H1 (cell line): ENCODE measurements around the gene DNAJC21. TPM values are rescaled to one million over a fixed set of nuclear protein-coding genes. Genes with fewer than 3 reads are reported as not detected.
A peak's percentile ranks its signal among the peaks of the same experiment; 100 is the strongest.

Source experiments
- CTCF ChIA-PET: fragments of 300-600 bp; sonication (Branson Sonifier 250); formaldehyde crosslinking; loops from one replicate; lab custom pipeline; 2021; ENCODE audit not compliant: partially characterized antibody; lab: Charles Lee
- POLR2A ChIA-PET: fragments of 300-600 bp; sonication (Branson Sonifier 250); formaldehyde crosslinking; loops from one replicate; lab custom pipeline; 2021; ENCODE audit warnings: inconsistent platforms; ENCODE audit not compliant: partially characterized antibody; lab: Charles Lee
- DNase-seq, 2 experiments: peaks; one replicate each; pipeline versions ENCODE4 v3.0.0 to v3.0.0-alpha.2; 2010 to 2022; ENCODE audit warnings: low spot score in 2 of 2, low read depth in 1 of 2, mixed read lengths in 1 of 2
- FAIRE-seq: peaks from 2 replicates; lab custom pipeline; 2011; peaks lifted over from hg19 to GRCh38; lab: Jason Lieb, UNC
- H2AFZ ChIP-seq: 2 replicates; pipeline ENCODE4 v1.8.1; 2012; ENCODE audit warnings: low read length, inconsistent platforms
- H2AK5ac ChIP-seq: 2 replicates; pipeline ENCODE4 v1.6.1; 2013; ENCODE audit warnings: low read depth, low read length
- H2BK120ac ChIP-seq: replicated peaks from 2 replicates; pipeline ENCODE3; 2013; ENCODE audit warnings: low read depth, low read length, inconsistent platforms
- H2BK12ac ChIP-seq: 2 replicates; pipeline ENCODE4 v1.6.1; 2013; ENCODE audit warnings: low read depth, low read length
- H2BK15ac ChIP-seq: 2 replicates; pipeline ENCODE4 v1.6.1; 2013; ENCODE audit warnings: low read length
- H2BK20ac ChIP-seq: 2 replicates; pipeline ENCODE4 v1.6.1; 2013; ENCODE audit warnings: low read length
- H2BK5ac ChIP-seq: 2 replicates; pipeline ENCODE4 v1.6.1; 2013; ENCODE audit warnings: low read depth, low read length
- H3K14ac ChIP-seq: 2 replicates; pipeline ENCODE4 v1.6.1; 2013; ENCODE audit warnings: inconsistent platforms; ENCODE audit not compliant: insufficient read length
- H3K18ac ChIP-seq: 2 replicates; pipeline ENCODE4 v1.6.1; 2013; ENCODE audit warnings: low read length; ENCODE audit errors: extremely low read depth
- H3K23ac ChIP-seq: 2 replicates; pipeline ENCODE4 v1.6.1; 2013; ENCODE audit warnings: inconsistent platforms; ENCODE audit not compliant: insufficient read length
- H3K23me2 ChIP-seq: 2 replicates; pipeline ENCODE4 v1.6.1; 2013; ENCODE audit warnings: low read depth, low read length
- H3K27ac ChIP-seq: 2 replicates; pipeline ENCODE4 v1.6.1; 2011; ENCODE audit warnings: low read depth, low read length, inconsistent platforms
- H3K27me3 ChIP-seq, 4 experiments: replicated peaks in 1 of 4; 1 replicate in 1 of 4; 2 replicates in 3 of 4; pipeline versions ENCODE4 v1.6.1 to v1.8.1; 2011 to 2013; ENCODE audit warnings: low read length in 3 of 4, mild to moderate bottlenecking in 3 of 4, inconsistent platforms in 2 of 4, mixed read lengths in 2 of 4, moderate library complexity in 1 of 4; ENCODE audit not compliant: control insufficient read depth in 3 of 4, insufficient read depth in 3 of 4; ENCODE audit errors: extremely low read depth in 1 of 4
- H3K36me3 ChIP-seq, 4 experiments: 2 replicates each; pipeline versions ENCODE4 v1.6.1 to v1.8.1; 2011 to 2013; ENCODE audit warnings: mild to moderate bottlenecking in 4 of 4, low read length in 3 of 4, moderate library complexity in 2 of 4, control low read depth in 1 of 4, inconsistent platforms in 1 of 4; ENCODE audit not compliant: insufficient read depth in 4 of 4, control insufficient read depth in 2 of 4
- H3K4ac ChIP-seq: replicated peaks from 2 replicates; pipeline ENCODE3; 2013; ENCODE audit warnings: low read length, low read depth, mixed read lengths, inconsistent platforms; ENCODE audit not compliant: insufficient read length
- H3K4me1 ChIP-seq, 4 experiments: replicated peaks in 1 of 4; 1 replicate in 1 of 4; 2 replicates in 3 of 4; pipeline versions ENCODE4 v1.6.1 to v1.8.1; 2011 to 2013; ENCODE audit warnings: low read length in 3 of 4, inconsistent platforms in 2 of 4, mixed read lengths in 1 of 4; ENCODE audit not compliant: insufficient read depth in 4 of 4, control insufficient read depth in 3 of 4
- H3K4me2 ChIP-seq, 2 experiments: 2 replicates each; pipeline versions ENCODE4 v1.6.1 to v1.8.1; 2011 to 2013; ENCODE audit warnings: low read depth in 2 of 2, low read length in 2 of 2, control low read depth in 1 of 2, inconsistent platforms in 1 of 2, mild to moderate bottlenecking in 1 of 2; ENCODE audit not compliant: insufficient read depth in 1 of 2
- H3K4me3 ChIP-seq, 4 experiments: fragments of 200-600, 300-600 bp in 1 of 4; sonication (generic), shearing (Covaris generic), sonication (Bioruptor Twin) in 1 of 4; 2 replicates each; pipeline versions ENCODE4 v1.5.1 to v1.8.1; 2011 to 2016; ENCODE audit warnings: low read length in 4 of 4, low read depth in 3 of 4, control low read depth in 2 of 4, inconsistent platforms in 2 of 4, mild to moderate bottlenecking in 2 of 4, mixed read lengths in 1 of 4, moderate library complexity in 1 of 4; ENCODE audit not compliant: insufficient read depth in 2 of 4; ENCODE audit errors: extremely low read depth in 1 of 4
- H3K56ac ChIP-seq: replicated peaks from 2 replicates; pipeline ENCODE3; 2013; ENCODE audit warnings: low read depth, mild to moderate bottlenecking, mixed read lengths, low read length, inconsistent platforms; ENCODE audit not compliant: insufficient read length
- H3K79me1 ChIP-seq: 2 replicates; pipeline ENCODE4 v1.6.1; 2013; ENCODE audit warnings: low read depth, low read length, control low read depth
- H3K79me2 ChIP-seq, 2 experiments: 2 replicates each; pipeline versions ENCODE4 v1.6.1 to v1.8.1; 2012 to 2013; ENCODE audit warnings: low read length in 2 of 2, mild to moderate bottlenecking in 2 of 2, inconsistent platforms in 1 of 2; ENCODE audit not compliant: insufficient read depth in 2 of 2, control insufficient read depth in 1 of 2
- H3K9ac ChIP-seq, 4 experiments: replicated peaks in 1 of 4; 1 replicate in 1 of 4; 2 replicates in 3 of 4; pipeline versions ENCODE4 v1.6.1 to v1.8.1; 2011 to 2013; ENCODE audit warnings: low read depth in 3 of 4, low read length in 3 of 4, control low read depth in 2 of 4, mild to moderate bottlenecking in 2 of 4, moderate library complexity in 2 of 4, inconsistent platforms in 1 of 4; ENCODE audit errors: extremely low read depth in 1 of 4
- H3K9me3 ChIP-seq, 2 experiments: 2 replicates each; pipeline versions ENCODE4 v1.6.1 to v1.8.1; 2012 to 2013; ENCODE audit warnings: mild to moderate bottlenecking in 2 of 2, moderate library complexity in 2 of 2, control low read depth in 1 of 2, inconsistent platforms in 1 of 2, low read depth in 1 of 2, low read length in 1 of 2, mixed read lengths in 1 of 2; ENCODE audit not compliant: insufficient read depth in 2 of 2
- H4K20me1 ChIP-seq, 2 experiments: replicated peaks in 1 of 2; 2 replicates each; pipeline versions ENCODE3 to v1.8.1; 2011 to 2013; ENCODE audit warnings: inconsistent platforms in 2 of 2, low read length in 2 of 2, mild to moderate bottlenecking in 1 of 2; ENCODE audit not compliant: insufficient read depth in 2 of 2, control insufficient read depth in 1 of 2
- H4K5ac ChIP-seq: 2 replicates; pipeline ENCODE4 v1.6.1; 2013; ENCODE audit warnings: low read length, low read depth, mixed read lengths, inconsistent platforms; ENCODE audit not compliant: insufficient read length
- H4K8ac ChIP-seq: 2 replicates; pipeline ENCODE4 v1.8.0; 2013; ENCODE audit warnings: mild to moderate bottlenecking, moderate library complexity, low read length, inconsistent platforms; ENCODE audit not compliant: insufficient read depth; ENCODE audit errors: extremely low read depth
- H4K91ac ChIP-seq: replicated peaks from 2 replicates; pipeline ENCODE3; 2013; ENCODE audit warnings: low read length, mixed read lengths, inconsistent platforms; ENCODE audit not compliant: insufficient read length
- CHD1 ChIP-seq: IDR thresholded peaks from 2 replicates; pipeline ENCODE4 v1.6.1; 2012; ENCODE audit warnings: low read depth, low read length, improper control_type of control experiment
- MAX ChIP-seq: IDR thresholded peaks from 2 replicates; pipeline ENCODE4 v1.6.1; 2012; ENCODE audit warnings: inconsistent platforms
- RBBP5 ChIP-seq: IDR thresholded peaks from 2 replicates; pipeline ENCODE4 v1.7.1; 2012; ENCODE audit warnings: low read depth, mild to moderate bottlenecking, inconsistent platforms, low read length, moderate library complexity, borderline replicate concordance
- SP1 ChIP-seq: IDR thresholded peaks from 2 replicates; pipeline ENCODE4 v1.6.1; 2011; ENCODE audit warnings: low read depth, low read length
- SRF ChIP-seq: IDR thresholded peaks from 2 replicates; pipeline ENCODE4 v1.6.1; 2011; ENCODE audit warnings: mild to moderate bottlenecking, low read depth, low read length, moderate library complexity
- TCF12 ChIP-seq: IDR thresholded peaks from 2 replicates; pipeline ENCODE4 v1.6.1; 2011; ENCODE audit warnings: low read depth, mild to moderate bottlenecking, low read length
- WGBS, 2 experiments: shearing (Covaris generic) in 1 of 2; methylation state at CpG; one replicate each; pipeline versions ENCODE4 v1.1.6 to v1.1.7; 2013 to 2015; ENCODE audit warnings: low lambda C conversion rate in 2 of 2, mixed read lengths in 2 of 2, inconsistent platforms in 1 of 2, low coverage in 1 of 2, missing lambda C conversion rate in 1 of 2; ENCODE audit not compliant: insufficient replicate concordance in 2 of 2, insufficient coverage in 1 of 2, insufficient read length in 1 of 2; ENCODE audit errors: extremely low coverage in 1 of 2, missing lambda C conversion rate in 1 of 2; 5-methylcytosine and 5-hydroxymethylcytosine counted together
- polyA plus RNA-seq, 7 experiments: library from polyadenylated mRNA; depleted of rRNA in 3 of 7; stranded (reverse) in 5 of 7; unstranded in 2 of 7; fragments of >200 nt in 5 of 7; fragments of 200-250 nt in 2 of 7; gene quantifications; 1 replicate in 5 of 7; 2 replicates in 1 of 7; 4 replicates in 1 of 7; pipeline versions ENCODE4 v1.2.1 to v1.2.3, GENCODE V29; 2011 to 2013; ENCODE audit warnings: missing spikeins in 2 of 7, mixed read lengths in 2 of 7
- total RNA-seq: library from RNA; stranded (reverse); fragmentation: NEBNext Ultra II Directional; extraction: Animal tissue kit (Norgen Biotek cat#: 25700); gene quantifications from 2 replicates; pipeline ENCODE4 v1.2.1, GENCODE V29; 2021

DNAJC21 gene
- total and polyA plus RNA-seq, 2 of the 8 experiments (the other 6 are each of a cell fraction or from before 2014, with no cell fraction given) = 5.1 to 47.5 TPM

- Histone ChIP-seq H3K4ac (no peak overlapping the region), H3K36me3 (peaks cover 14 to 41% (median 29%) of the 10 kb centered on the region in 4 experiments), H2AFZ (no peak overlapping the region), H4K8ac (no peak overlapping the region), H4K5ac (no peak overlapping the region), H3K18ac (no peak overlapping the region), H2BK20ac (no peak overlapping the region), H2BK5ac (no peak overlapping the region), H2BK120ac (no peak overlapping the region), H2BK12ac (no peak overlapping the region), H3K27ac (no peak overlapping the region), H3K9ac (no peak overlapping the region), H2BK15ac (no peak overlapping the region), H3K9me3 (no peaks in the 10 kb centered on the region), H4K91ac (no peak overlapping the region), H3K56ac (no peak overlapping the region), H3K23ac (no peak overlapping the region), H3K23me2 (no peaks in the 10 kb centered on the region), H3K4me3 (peak overlapping the region in 1 of 4 experiments; percentile 92; a peak in 1 of 8 replicates), H2AK5ac (no peak overlapping the region), H3K4me2 (no peak overlapping the region), H3K79me1 (peaks cover 3% of the 10 kb centered on the region), H3K4me1 (no peaks in the 10 kb centered on the region; a peak in 1 of 7 replicates), H3K79me2 (peaks cover 4 to 26% of the 10 kb centered on the region in 2 experiments; a peak in 3 of 4 replicates), H3K14ac (no peak overlapping the region), H4K20me1 (peaks cover 0 to 2% of the 10 kb centered on the region in 2 experiments), H3K27me3 (no peaks in the 10 kb centered on the region)
- ChIA-PET POLR2A (interaction anchor here (0.8 to 3.8 kb wide), 4 partner anchors 9 to 75 kb away, joined by 3 to 51 read pairs (median 8); partner anchors contain the start of genes BRIX1 and RAD1), CTCF (interaction anchor here (0.6 to 0.8 kb wide), 2 partner anchors 10 to 915 kb away, joined by 3 read pairs; no protein-coding TSS in a partner anchor)
- no peak for DNase-seq
- no peak for FAIRE-seq
- WGBS, 2 experiments = 82% methylated on average over 5 of the region's 5 CpGs; no CpG with 5 or more reads in 1 of the 2 experiments
- TF ChIP-seq RBBP5 (no peak), TCF12 (no peak), SP1 (no peak), SRF (no peak), CHD1 (no peak), MAX (no peak)
Observed at GRCh38 chr5:34928267-34928666, 1.1 kb upstream of the DNAJC21 start.
